GM15510 (cell line): ENCODE results near the gene UPF1.

ENCODE experiments used
- POLR2A ChIP-seq: IDR thresholded peaks from 3 replicates; pipeline ENCODE4 v1.6.1; 2011; ENCODE audit warnings: borderline replicate concordance; ENCODE audit not compliant: insufficient read length; ENCODE audit errors: extremely low read depth

The UPF1 gene

GRCh38 chr19:18793144-18794028 lies 38.4 kb upstream of the UPF1 start:
- TF ChIP-seq POLR2A, result no peak

- TF ChIP-seq POLR2A, result no peak
Measured at GRCh38 chr19:18794029-18794313, 37.8 kb upstream of the UPF1 start.

- TF ChIP-seq POLR2A, result no peak
Measured at GRCh38 chr19:18794692-18795091, 37.1 kb upstream of the UPF1 start.

GRCh38 chr19:18795540-18795939 lies 36.2 kb upstream of the UPF1 start:
- TF ChIP-seq POLR2A, result no peak

GRCh38 chr19:18796239-18796638 lies 35.5 kb upstream of the UPF1 start:
- no peak for TF ChIP-seq POLR2A

GRCh38 chr19:18798384-18799352 lies 33.1 kb upstream of the UPF1 start:
- no peak for TF ChIP-seq POLR2A

GRCh38 chr19:18799389-18799970 lies 32.3 kb upstream of the UPF1 start:
- no peak for TF ChIP-seq POLR2A

- TF ChIP-seq POLR2A, result no peak
Measured at GRCh38 chr19:18800079-18800478, 31.7 kb upstream of the UPF1 start.

GRCh38 chr19:18800636-18801035 lies 31.1 kb upstream of the UPF1 start:
- TF ChIP-seq POLR2A, result no peak

- TF ChIP-seq POLR2A, result no peak
Measured at GRCh38 chr19:18802354-18802753, 29.4 kb upstream of the UPF1 start.

- no peak for TF ChIP-seq POLR2A
Measured at GRCh38 chr19:18803550-18804138, 28.1 kb upstream of the UPF1 start.

- TF ChIP-seq POLR2A, result no peak
Measured at GRCh38 chr19:18804139-18804601, 27.6 kb upstream of the UPF1 start.

- no peak for TF ChIP-seq POLR2A
Measured at GRCh38 chr19:18804643-18805042, 27.1 kb upstream of the UPF1 start.

GRCh38 chr19:18807861-18808331 lies 23.9 kb upstream of the UPF1 start:
- no peak for TF ChIP-seq POLR2A

- TF ChIP-seq POLR2A, result no peak
Measured at GRCh38 chr19:18809149-18809868, 22.4 kb upstream of the UPF1 start.

GRCh38 chr19:18814063-18814462 lies 17.7 kb upstream of the UPF1 start:
- TF ChIP-seq POLR2A, result no peak
